SK-N-SH (cell line): ENCODE results near the gene AGBL1.

ENCODE experiments used
- EZH2phosphoT487 ChIP-seq: fragments of 200-600 bp; sonication (generic); IDR thresholded peaks from 2 replicates; pipeline ENCODE4 v1.6.1; 2017; ENCODE audit warnings: low read depth, mixed run types, mild to moderate bottlenecking, antibody characterized with exemption, moderate library complexity, borderline replicate concordance
- FOXM1 ChIP-seq: IDR thresholded peaks from 2 replicates; pipeline ENCODE4 v1.4.0; 2012; ENCODE audit warnings: low read depth, mild to moderate bottlenecking
- MAX ChIP-seq: IDR thresholded peaks from 2 replicates; pipeline ENCODE4 v1.4.0; 2012; ENCODE audit warnings: low read depth
- MEF2A ChIP-seq: IDR thresholded peaks from 2 replicates; pipeline ENCODE4 v1.4.0; 2012; ENCODE audit warnings: low read depth, borderline replicate concordance
- TF ChIP-seq, protein P1 (sequence below): IDR thresholded peaks from 2 replicates; pipeline ENCODE4 v1.6.1; 2012; ENCODE audit warnings: mild to moderate bottlenecking, low read depth, low read length, moderate library complexity
- TF ChIP-seq, protein P2 (sequence below): fragments of 200-600 bp; sonication (generic); IDR thresholded peaks from 2 replicates; pipeline ENCODE4 v1.6.1; 2017; ENCODE audit warnings: antibody characterized with exemption, mild to moderate bottlenecking, moderate library complexity

DNA sequence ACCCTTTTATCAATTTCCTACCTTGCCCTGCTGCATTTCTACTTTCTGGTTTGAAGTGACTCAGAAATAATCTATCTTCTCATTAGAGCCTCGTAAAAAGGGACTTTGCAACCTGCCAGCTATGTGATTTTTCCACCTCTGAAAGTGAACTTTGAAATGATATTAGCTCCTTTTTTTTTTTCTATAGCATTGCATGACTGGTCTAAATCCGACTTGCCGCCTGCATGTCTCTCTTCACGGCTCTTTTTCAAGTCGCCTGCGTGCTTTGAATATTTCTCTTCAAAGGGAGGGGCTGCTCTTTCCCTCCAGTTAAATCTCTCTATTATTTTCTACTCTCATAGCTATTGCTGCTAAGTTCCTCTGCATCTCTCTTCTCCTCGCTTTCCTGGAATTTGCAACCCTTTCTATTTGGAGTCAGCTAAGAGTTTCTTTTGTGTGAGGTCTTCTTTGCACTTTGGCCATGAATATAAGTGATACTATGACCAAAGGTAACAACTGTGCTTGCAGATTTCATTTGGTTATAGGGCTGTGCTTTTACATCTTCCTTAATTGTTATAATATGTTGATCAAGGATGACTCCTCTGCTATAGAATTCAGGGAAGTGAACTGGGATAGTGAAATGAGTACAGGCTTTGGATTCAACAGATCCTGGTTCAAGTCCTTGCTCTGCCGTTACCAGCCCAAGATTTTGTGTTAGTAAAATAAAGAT lies 541.1 kb downstream of the AGBL1 start:
- no peak for TF ChIP-seq MEF2A
- TF ChIP-seq, protein P1, sequence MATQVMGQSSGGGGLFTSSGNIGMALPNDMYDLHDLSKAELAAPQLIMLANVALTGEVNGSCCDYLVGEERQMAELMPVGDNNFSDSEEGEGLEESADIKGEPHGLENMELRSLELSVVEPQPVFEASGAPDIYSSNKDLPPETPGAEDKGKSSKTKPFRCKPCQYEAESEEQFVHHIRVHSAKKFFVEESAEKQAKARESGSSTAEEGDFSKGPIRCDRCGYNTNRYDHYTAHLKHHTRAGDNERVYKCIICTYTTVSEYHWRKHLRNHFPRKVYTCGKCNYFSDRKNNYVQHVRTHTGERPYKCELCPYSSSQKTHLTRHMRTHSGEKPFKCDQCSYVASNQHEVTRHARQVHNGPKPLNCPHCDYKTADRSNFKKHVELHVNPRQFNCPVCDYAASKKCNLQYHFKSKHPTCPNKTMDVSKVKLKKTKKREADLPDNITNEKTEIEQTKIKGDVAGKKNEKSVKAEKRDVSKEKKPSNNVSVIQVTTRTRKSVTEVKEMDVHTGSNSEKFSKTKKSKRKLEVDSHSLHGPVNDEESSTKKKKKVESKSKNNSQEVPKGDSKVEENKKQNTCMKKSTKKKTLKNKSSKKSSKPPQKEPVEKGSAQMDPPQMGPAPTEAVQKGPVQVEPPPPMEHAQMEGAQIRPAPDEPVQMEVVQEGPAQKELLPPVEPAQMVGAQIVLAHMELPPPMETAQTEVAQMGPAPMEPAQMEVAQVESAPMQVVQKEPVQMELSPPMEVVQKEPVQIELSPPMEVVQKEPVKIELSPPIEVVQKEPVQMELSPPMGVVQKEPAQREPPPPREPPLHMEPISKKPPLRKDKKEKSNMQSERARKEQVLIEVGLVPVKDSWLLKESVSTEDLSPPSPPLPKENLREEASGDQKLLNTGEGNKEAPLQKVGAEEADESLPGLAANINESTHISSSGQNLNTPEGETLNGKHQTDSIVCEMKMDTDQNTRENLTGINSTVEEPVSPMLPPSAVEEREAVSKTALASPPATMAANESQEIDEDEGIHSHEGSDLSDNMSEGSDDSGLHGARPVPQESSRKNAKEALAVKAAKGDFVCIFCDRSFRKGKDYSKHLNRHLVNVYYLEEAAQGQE: no peak
- TF ChIP-seq EZH2phosphoT487: no peak
- TF ChIP-seq, protein P2, sequence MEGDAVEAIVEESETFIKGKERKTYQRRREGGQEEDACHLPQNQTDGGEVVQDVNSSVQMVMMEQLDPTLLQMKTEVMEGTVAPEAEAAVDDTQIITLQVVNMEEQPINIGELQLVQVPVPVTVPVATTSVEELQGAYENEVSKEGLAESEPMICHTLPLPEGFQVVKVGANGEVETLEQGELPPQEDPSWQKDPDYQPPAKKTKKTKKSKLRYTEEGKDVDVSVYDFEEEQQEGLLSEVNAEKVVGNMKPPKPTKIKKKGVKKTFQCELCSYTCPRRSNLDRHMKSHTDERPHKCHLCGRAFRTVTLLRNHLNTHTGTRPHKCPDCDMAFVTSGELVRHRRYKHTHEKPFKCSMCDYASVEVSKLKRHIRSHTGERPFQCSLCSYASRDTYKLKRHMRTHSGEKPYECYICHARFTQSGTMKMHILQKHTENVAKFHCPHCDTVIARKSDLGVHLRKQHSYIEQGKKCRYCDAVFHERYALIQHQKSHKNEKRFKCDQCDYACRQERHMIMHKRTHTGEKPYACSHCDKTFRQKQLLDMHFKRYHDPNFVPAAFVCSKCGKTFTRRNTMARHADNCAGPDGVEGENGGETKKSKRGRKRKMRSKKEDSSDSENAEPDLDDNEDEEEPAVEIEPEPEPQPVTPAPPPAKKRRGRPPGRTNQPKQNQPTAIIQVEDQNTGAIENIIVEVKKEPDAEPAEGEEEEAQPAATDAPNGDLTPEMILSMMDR: no peak
- TF ChIP-seq FOXM1: no peak
- TF ChIP-seq MAX: no peak
